Measurements from ENCODE around the gene SUGCT. TPM values are rescaled to one million over a fixed set of nuclear protein-coding genes. Genes with fewer than 3 reads are reported as not detected.

SUGCT gene
- 6.4 and 6.8 TPM in 2 replicates for polyA plus RNA-seq (2013)

DNA sequence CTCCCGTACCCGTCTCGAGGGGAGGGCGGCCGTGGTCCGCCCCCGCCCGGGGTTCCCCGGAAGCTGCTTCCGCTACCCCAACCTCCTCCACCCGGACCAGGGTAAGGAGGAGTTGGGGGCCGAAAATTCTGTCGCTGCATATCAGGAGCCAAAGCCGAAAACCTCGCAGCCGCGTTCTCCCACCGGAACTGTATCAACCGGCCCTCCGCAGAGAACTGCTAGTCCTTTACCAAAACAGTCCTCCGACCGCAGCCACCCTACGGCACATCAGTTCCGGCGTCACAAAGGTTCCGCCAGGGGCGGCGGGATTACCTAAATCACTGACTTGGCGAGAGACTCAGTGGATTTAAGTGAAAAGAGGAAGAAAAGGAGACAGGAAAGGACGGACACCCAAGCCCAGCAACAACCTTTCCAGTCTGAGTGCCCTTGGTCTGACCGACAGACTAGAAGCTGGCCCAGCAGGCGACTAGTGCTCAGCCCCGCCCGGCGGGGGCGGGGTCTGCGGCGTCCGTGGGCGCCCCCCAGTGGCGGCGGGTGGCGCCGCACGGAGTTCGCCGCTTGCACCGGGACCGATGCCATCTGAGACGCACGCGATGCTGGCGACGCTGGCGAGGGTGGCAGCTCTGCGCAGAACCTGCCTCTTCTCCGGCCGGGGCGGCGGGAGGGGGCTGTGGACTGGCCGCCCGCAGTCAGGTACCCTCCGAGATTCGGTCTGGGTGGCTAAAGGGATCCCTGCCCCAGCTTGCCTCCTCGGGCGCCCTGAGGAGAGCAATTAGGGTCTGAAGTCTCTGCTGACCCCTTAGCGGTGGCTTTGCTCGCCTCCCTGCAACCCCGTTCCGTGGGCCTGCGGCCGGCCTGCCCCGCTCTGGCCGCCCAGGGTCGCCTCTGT is at the start of gene SUGCT, which contains the start of gene MPLKIP:
Gene SUGCT, plus strand, starts transcription at position 578 of the 889 bp plus-strand sequence.
Gene MPLKIP, minus strand, starts transcription at position 195 of the 889 bp plus-strand sequence. Its CDS starts 55 bp downstream, at position 140.
- Histone ChIP-seq H3K79me1 (ENCODE audit: low read length) (peaks cover 8% of the 10 kb centered on the region), H2BK120ac (ENCODE audit: insufficient read depth, low read length, poor library complexity) (peak within 1 kb of the TSS; percentile 91), H4K8ac (ENCODE audit: low read depth, low read length) (peak within 1 kb of the TSS; percentile 96), H3K14ac (ENCODE audit: low read length) (peak within 1 kb of the TSS; percentile 90), H2AFZ (ENCODE audit: insufficient read depth, low read length, poor library complexity) (peak within 1 kb of the TSS; percentile 87), H2AK5ac (ENCODE audit: low read length) (peak within 1 kb of the TSS; percentile 77), H3K4me2 (ENCODE audit: low read length) (peak within 1 kb of the TSS; percentile 70), H3K27ac (ENCODE audit: low read depth, low read length) (peak within 1 kb of the TSS; percentile 76), H3K27me3 (ENCODE audit: insufficient read depth, low read length) (no peaks in the 10 kb centered on the region), H3K4me3 (ENCODE audit: low read depth, low read length) (peak within 1 kb of the TSS; percentile 90), H4K12ac (ENCODE audit: low read depth, low read length) (peak within 1 kb of the TSS; percentile 92), H2BK12ac (ENCODE audit: low read length) (no peak within 1 kb of the TSS), H3K4me1 (ENCODE audit: control insufficient read depth in 1 of 2, insufficient read depth in 2 of 2, low read length in 2 of 2) (peaks cover 0 to 2% of the 10 kb centered on the region in 2 experiments), H3K4ac (ENCODE audit: low read depth, low read length) (peak within 1 kb of the TSS; percentile 68), H3K9me3 (ENCODE audit: insufficient read depth, low read depth, low read length) (no peaks in the 10 kb centered on the region), H3K36me3 (ENCODE audit: control insufficient read depth in 1 of 2, insufficient read depth in 2 of 2, low read length in 2 of 2) (peaks cover 0 to 4% of the 10 kb centered on the region in 2 experiments), H4K91ac (ENCODE audit: low read depth, low read length) (peak within 1 kb of the TSS; percentile 80), H3K18ac (ENCODE audit: low read length) (peak within 1 kb of the TSS; percentile 87), H3K79me2 (ENCODE audit: control insufficient read depth, insufficient read depth, low read length, poor library complexity) (peaks cover 4% of the 10 kb centered on the region), H3K9ac (ENCODE audit: low read length) (peak within 1 kb of the TSS; percentile 92), H3K23ac (ENCODE audit: low read length) (no peak within 1 kb of the TSS), H2BK5ac (ENCODE audit: low read depth, low read length, poor library complexity) (peak within 1 kb of the TSS; percentile 94)
- DNase-seq = peak; percentile 84 to 94
- WGBS (ENCODE audit: extremely low coverage, insufficient coverage, insufficient read length) = no CpG with 5 or more reads among the region's 75 CpGs

- WGBS (ENCODE audit: extremely low coverage, insufficient coverage, insufficient read length) = no CpG with 5 or more reads among the region's 2 CpGs
Observed at GRCh38 chr7:40092182-40092581, 42.6 kb upstream of the SUGCT start.

DNA sequence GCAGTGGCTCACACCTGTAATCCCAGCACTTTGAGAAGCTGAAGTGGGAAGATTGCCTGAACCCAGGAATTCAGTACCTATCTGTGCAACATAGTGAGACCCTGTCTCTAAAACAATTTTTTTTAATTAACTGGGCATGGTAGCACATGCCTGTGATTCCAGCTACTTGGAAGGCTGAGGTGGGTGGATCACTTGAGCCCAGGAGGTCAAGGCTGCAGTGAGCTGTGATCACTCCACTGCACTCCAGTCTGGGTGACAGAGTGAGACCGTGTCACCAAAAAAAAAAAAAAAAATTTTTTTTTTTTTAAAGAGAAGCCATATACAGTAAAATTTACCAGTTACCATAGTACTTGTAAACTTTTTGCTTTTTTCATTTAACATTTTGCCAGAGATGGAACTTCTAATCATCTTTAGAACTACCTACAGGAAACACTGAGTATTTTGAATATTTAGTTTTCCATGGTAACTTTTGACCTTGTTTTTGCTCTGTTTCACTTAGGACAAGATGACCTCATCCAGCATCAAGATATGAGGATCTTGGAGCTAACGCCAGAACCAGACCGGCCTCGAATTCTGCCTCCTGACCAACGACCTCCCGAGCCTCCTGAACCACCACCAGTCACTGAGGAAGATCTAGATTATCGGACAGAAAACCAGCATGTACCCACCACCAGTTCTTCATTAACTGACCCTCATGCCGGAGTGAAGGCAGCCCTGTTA is 41.0 kb upstream of the SUGCT start:
- H3K4me1 ChIP-seq (ENCODE audit: control insufficient read depth in 1 of 2, insufficient read depth in 2 of 2, low read length in 2 of 2) = no peaks in the 10 kb centered on the region
- H3K36me3 ChIP-seq (ENCODE audit: control insufficient read depth in 1 of 2, insufficient read depth in 2 of 2, low read length in 2 of 2) = peaks cover 15 to 19% of the 10 kb centered on the region in 2 experiments
- no peak overlapping the region for H3K27ac ChIP-seq (ENCODE audit: low read depth, low read length)
- H4K8ac ChIP-seq (ENCODE audit: low read depth, low read length) = no peak overlapping the region
- H3K79me2 ChIP-seq (ENCODE audit: control insufficient read depth, insufficient read depth, low read length, poor library complexity) = no peaks in the 10 kb centered on the region
- H3K79me1 ChIP-seq (ENCODE audit: low read length) = no peaks in the 10 kb centered on the region
- H3K18ac ChIP-seq (ENCODE audit: low read length) = no peak overlapping the region
- no peak overlapping the region for H3K4me2 ChIP-seq (ENCODE audit: low read length)
- H3K14ac ChIP-seq (ENCODE audit: low read length) = no peak overlapping the region
- H3K4ac ChIP-seq (ENCODE audit: low read depth, low read length) = no peak overlapping the region
- DNase-seq = no peak
- no CpG with 5 or more reads among the region's 8 CpGs for WGBS (ENCODE audit: extremely low coverage, insufficient coverage, insufficient read length)
- no peak overlapping the region for H4K12ac ChIP-seq (ENCODE audit: low read depth, low read length)
- H2BK5ac ChIP-seq (ENCODE audit: low read depth, low read length, poor library complexity) = no peak overlapping the region
- no peak overlapping the region for H2AFZ ChIP-seq (ENCODE audit: insufficient read depth, low read length, poor library complexity)
- no peak overlapping the region for H3K23ac ChIP-seq (ENCODE audit: low read length)
- H3K4me3 ChIP-seq (ENCODE audit: low read depth, low read length) = no peak overlapping the region
- H2BK120ac ChIP-seq (ENCODE audit: insufficient read depth, low read length, poor library complexity) = no peak overlapping the region
- no peak overlapping the region for H2AK5ac ChIP-seq (ENCODE audit: low read length)
- H4K91ac ChIP-seq (ENCODE audit: low read depth, low read length) = no peak overlapping the region
- H3K9me3 ChIP-seq (ENCODE audit: insufficient read depth, low read depth, low read length) = no peaks in the 10 kb centered on the region
- no peak overlapping the region for H3K9ac ChIP-seq (ENCODE audit: low read length)
- H2BK12ac ChIP-seq (ENCODE audit: low read length) = no peak overlapping the region
- no peaks in the 10 kb centered on the region for H3K27me3 ChIP-seq (ENCODE audit: insufficient read depth, low read length)

More at GRCh38 chr7:40092182-40092581, 42.6 kb upstream of the SUGCT start:
- Histone ChIP-seq H2BK5ac (ENCODE audit: low read depth, low read length, poor library complexity) (no peak overlapping the region), H3K36me3 (ENCODE audit: control insufficient read depth in 1 of 2, insufficient read depth in 2 of 2, low read length in 2 of 2) (peaks cover 19 to 22% of the 10 kb centered on the region in 2 experiments), H4K91ac (ENCODE audit: low read depth, low read length) (no peak overlapping the region), H3K27ac (ENCODE audit: low read depth, low read length) (no peak overlapping the region), H3K18ac (ENCODE audit: low read length) (no peak overlapping the region), H2AK5ac (ENCODE audit: low read length) (no peak overlapping the region), H3K79me1 (ENCODE audit: low read length) (no peaks in the 10 kb centered on the region), H3K4me3 (ENCODE audit: low read depth, low read length) (no peak overlapping the region), H4K8ac (ENCODE audit: low read depth, low read length) (no peak overlapping the region), H2AFZ (ENCODE audit: insufficient read depth, low read length, poor library complexity) (no peak overlapping the region), H3K4me2 (ENCODE audit: low read length) (no peak overlapping the region), H2BK12ac (ENCODE audit: low read length) (no peak overlapping the region), H3K79me2 (ENCODE audit: control insufficient read depth, insufficient read depth, low read length, poor library complexity) (no peaks in the 10 kb centered on the region), H3K14ac (ENCODE audit: low read length) (no peak overlapping the region), H4K12ac (ENCODE audit: low read depth, low read length) (no peak overlapping the region), H3K9me3 (ENCODE audit: insufficient read depth, low read depth, low read length) (no peaks in the 10 kb centered on the region), H3K23ac (ENCODE audit: low read length) (no peak overlapping the region), H2BK120ac (ENCODE audit: insufficient read depth, low read length, poor library complexity) (no peak overlapping the region), H3K4me1 (ENCODE audit: control insufficient read depth in 1 of 2, insufficient read depth in 2 of 2, low read length in 2 of 2) (no peaks in the 10 kb centered on the region), H3K9ac (ENCODE audit: low read length) (no peak overlapping the region), H3K27me3 (ENCODE audit: insufficient read depth, low read length) (no peaks in the 10 kb centered on the region), H3K4ac (ENCODE audit: low read depth, low read length) (no peak overlapping the region)
- peak in 1 of 2 donors; percentile 37 for DNase-seq

DNA sequence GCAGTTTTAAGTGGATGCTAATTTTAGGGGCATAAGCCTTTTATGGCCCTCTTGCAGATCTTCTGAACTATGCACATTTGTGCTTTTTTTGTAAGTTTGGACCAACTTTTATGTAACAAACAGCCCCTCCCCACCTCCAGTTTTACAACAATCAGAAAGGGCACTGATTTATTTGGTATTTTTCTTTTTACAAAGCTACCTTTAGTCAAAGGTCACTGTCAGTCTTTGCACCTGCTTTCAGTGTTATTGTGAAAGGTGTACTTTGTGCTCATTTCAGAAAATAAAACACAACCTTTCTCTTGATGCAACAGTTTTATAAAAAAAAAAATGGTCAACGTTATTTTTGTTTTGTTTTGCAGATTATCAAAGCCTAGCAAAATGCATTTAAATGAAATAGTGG is 39.6 kb upstream of the SUGCT start:
- no peak overlapping the region for H4K12ac ChIP-seq (ENCODE audit: low read depth, low read length)
- H2BK5ac ChIP-seq (ENCODE audit: low read depth, low read length, poor library complexity) = no peak overlapping the region
- WGBS (ENCODE audit: extremely low coverage, insufficient coverage, insufficient read length) = no CpG with 5 or more reads among the region's 1 CpG

More for the DNA sequence above, 39.6 kb upstream of the SUGCT start:
- Histone ChIP-seq H3K4me1 (ENCODE audit: control insufficient read depth in 1 of 2, insufficient read depth in 2 of 2, low read length in 2 of 2) (no peaks in the 10 kb centered on the region), H2BK12ac (ENCODE audit: low read length) (no peak overlapping the region), H2BK120ac (ENCODE audit: insufficient read depth, low read length, poor library complexity) (no peak overlapping the region), H4K91ac (ENCODE audit: low read depth, low read length) (no peak overlapping the region), H3K79me1 (ENCODE audit: low read length) (no peaks in the 10 kb centered on the region), H2AK5ac (ENCODE audit: low read length) (no peak overlapping the region), H3K4ac (ENCODE audit: low read depth, low read length) (no peak overlapping the region), H3K9ac (ENCODE audit: low read length) (no peak overlapping the region), H4K8ac (ENCODE audit: low read depth, low read length) (no peak overlapping the region), H3K27ac (ENCODE audit: low read depth, low read length) (no peak overlapping the region), H3K23ac (ENCODE audit: low read length) (no peak overlapping the region), H3K9me3 (ENCODE audit: insufficient read depth, low read depth, low read length) (no peaks in the 10 kb centered on the region), H3K4me3 (ENCODE audit: low read depth, low read length) (no peak overlapping the region), H3K79me2 (ENCODE audit: control insufficient read depth, insufficient read depth, low read length, poor library complexity) (no peaks in the 10 kb centered on the region), H3K14ac (ENCODE audit: low read length) (no peak overlapping the region), H3K4me2 (ENCODE audit: low read length) (no peak overlapping the region), H3K27me3 (ENCODE audit: insufficient read depth, low read length) (no peaks in the 10 kb centered on the region), H3K18ac (ENCODE audit: low read length) (no peak overlapping the region), H3K36me3 (ENCODE audit: control insufficient read depth in 1 of 2, insufficient read depth in 2 of 2, low read length in 2 of 2) (peaks cover 12 to 16% of the 10 kb centered on the region in 2 experiments), H2AFZ (ENCODE audit: insufficient read depth, low read length, poor library complexity) (no peak overlapping the region)
- DNase-seq = no peak

Measured in trophoblast cell (in vitro differentiated cells and primary cell).